ENCODE results near the gene NRXN3.

DNA sequence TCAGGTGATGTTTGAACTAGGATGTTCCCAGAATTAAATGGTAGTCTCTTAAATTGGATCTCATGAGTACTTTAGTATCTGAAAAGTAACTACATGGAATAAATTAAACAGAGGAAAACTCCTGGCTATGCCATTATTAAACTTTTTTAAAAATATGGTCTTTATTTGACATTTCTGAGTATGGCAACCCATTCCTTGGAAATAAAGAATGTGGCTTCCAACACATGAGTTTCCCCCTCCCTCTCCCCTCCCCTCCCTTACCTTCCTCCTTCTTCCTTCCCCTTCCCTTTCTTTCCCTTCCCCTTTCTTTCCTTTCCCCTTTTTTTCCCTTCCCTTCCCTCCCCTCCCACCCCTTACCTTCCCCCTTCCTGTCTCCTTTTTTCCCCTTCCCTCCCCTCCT is 1100.9 kb downstream of the NRXN3 start:
- TF ChIP-seq BHLHE40 (IDR thresholded peaks at IDR 0.05; ENCODE audit: borderline replicate concordance) (no peak), FOXM1 (IDR thresholded peaks at IDR 0.05; ENCODE audit: borderline replicate concordance) (no peak), ZNF384 (IDR thresholded peaks at IDR 0.05) (no peak), LEF1 (IDR thresholded peaks at IDR 0.05; ENCODE audit: borderline replicate concordance) (no peak), SP1 (IDR thresholded peaks at IDR 0.05) (no peak), FOXK2 (IDR thresholded peaks at IDR 0.05) (no peak), ARNT (IDR thresholded peaks at IDR 0.05) (no peak), CTBP1 (IDR thresholded peaks at IDR 0.05; ENCODE audit: borderline replicate concordance) (no peak), ELF4 (IDR thresholded peaks at IDR 0.05) (no peak), SUZ12 (IDR thresholded peaks at IDR 0.05) (no peak)
- TF ChIP-seq, protein P1, sequence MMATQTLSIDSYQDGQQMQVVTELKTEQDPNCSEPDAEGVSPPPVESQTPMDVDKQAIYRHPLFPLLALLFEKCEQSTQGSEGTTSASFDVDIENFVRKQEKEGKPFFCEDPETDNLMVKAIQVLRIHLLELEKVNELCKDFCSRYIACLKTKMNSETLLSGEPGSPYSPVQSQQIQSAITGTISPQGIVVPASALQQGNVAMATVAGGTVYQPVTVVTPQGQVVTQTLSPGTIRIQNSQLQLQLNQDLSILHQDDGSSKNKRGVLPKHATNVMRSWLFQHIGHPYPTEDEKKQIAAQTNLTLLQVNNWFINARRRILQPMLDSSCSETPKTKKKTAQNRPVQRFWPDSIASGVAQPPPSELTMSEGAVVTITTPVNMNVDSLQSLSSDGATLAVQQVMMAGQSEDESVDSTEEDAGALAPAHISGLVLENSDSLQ (IDR thresholded peaks at IDR 0.05): no peak

Data from HEK293T (cell line).